ENCODE data around the gene PDE4A.

DNA sequence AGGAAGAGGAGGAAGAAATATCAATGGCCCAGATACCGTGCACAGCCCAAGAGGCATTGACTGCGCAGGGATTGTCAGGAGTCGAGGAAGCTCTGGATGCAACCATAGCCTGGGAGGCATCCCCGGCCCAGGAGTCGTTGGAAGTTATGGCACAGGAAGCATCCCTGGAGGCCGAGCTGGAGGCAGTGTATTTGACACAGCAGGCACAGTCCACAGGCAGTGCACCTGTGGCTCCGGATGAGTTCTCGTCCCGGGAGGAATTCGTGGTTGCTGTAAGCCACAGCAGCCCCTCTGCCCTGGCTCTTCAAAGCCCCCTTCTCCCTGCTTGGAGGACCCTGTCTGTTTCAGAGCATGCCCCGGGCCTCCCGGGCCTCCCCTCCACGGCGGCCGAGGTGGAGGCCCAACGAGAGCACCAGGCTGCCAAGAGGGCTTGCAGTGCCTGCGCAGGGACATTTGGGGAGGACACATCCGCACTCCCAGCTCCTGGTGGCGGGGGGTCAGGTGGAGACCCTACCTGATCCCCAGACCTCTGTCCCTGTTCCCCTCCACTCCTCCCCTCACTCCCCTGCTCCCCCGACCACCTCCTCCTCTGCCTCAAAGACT, 46.9 kb downstream of the PDE4A start:
- TF ChIP-seq, protein P1, sequence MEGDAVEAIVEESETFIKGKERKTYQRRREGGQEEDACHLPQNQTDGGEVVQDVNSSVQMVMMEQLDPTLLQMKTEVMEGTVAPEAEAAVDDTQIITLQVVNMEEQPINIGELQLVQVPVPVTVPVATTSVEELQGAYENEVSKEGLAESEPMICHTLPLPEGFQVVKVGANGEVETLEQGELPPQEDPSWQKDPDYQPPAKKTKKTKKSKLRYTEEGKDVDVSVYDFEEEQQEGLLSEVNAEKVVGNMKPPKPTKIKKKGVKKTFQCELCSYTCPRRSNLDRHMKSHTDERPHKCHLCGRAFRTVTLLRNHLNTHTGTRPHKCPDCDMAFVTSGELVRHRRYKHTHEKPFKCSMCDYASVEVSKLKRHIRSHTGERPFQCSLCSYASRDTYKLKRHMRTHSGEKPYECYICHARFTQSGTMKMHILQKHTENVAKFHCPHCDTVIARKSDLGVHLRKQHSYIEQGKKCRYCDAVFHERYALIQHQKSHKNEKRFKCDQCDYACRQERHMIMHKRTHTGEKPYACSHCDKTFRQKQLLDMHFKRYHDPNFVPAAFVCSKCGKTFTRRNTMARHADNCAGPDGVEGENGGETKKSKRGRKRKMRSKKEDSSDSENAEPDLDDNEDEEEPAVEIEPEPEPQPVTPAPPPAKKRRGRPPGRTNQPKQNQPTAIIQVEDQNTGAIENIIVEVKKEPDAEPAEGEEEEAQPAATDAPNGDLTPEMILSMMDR (IDR thresholded peaks at IDR 0.05; ENCODE audit: insufficient read depth, low read length, poor library complexity, severe bottlenecking) = no peak
- TF ChIP-seq EZH2phosphoT487 (conservative IDR thresholded peaks at IDR 0.05; ENCODE audit: low read length) = no peak
